Frontal cortex (tissue), 4 donors: ENCODE measurements around the gene GPR35. TPM values are rescaled to one million over a fixed set of nuclear protein-coding genes. Genes with fewer than 3 reads are reported as not detected.
"Not testable (repeated sequence)": the region's sequence is repeated elsewhere in the genome, so short reads cannot be mapped to it uniquely, and the experiment has no call there.

Source experiments
- DNase-seq, 2 donors: peaks; one replicate each; pipeline ENCODE4 v3.0.0; 2012; ENCODE audit warnings: low spot score in 2 of 2
- FAIRE-seq: peaks from 2 replicates; lab custom pipeline; 2012; peaks lifted over from hg19 to GRCh38; lab: Jason Lieb, UNC
- small RNA-seq: library from RNA; depleted of rRNA; stranded (forward); fragments of <200 nt; gene quantifications from one replicate; pipeline ENCODE3, GENCODE V24; 2014
- total RNA-seq: library from RNA; depleted of rRNA; stranded (reverse); fragments of >200 nt; gene quantifications from one replicate; pipeline ENCODE4 v1.2.3, GENCODE V29; 2014
- donor health status: control.
- donor health status: control.
- donor health status: control.

The GPR35 gene
- total RNA-seq, 1 donor from 2014 or later: 0.41 TPM

DNA sequence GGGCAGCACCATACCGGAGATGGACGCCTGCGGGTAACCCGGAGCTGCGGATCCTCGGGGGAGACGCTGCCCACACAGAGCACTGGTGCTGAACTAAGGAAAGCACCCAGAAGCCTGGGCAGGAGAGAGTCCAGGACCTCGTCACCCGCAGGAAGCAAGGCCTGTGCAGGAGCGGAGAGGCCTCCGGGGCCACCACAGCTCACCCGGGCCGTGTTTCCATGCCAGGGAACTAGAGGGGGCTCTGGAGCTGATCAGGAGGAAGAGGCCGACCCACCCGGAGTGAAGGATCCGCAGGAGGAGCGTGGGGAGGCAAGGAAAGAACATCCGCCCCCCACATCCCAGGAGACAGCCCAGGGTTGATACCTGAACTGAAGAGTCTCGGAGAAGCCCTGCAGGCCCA lies 53.6 kb downstream of the GPR35 start:
- FAIRE-seq, DNase-seq: not testable (repeated sequence)

DNA sequence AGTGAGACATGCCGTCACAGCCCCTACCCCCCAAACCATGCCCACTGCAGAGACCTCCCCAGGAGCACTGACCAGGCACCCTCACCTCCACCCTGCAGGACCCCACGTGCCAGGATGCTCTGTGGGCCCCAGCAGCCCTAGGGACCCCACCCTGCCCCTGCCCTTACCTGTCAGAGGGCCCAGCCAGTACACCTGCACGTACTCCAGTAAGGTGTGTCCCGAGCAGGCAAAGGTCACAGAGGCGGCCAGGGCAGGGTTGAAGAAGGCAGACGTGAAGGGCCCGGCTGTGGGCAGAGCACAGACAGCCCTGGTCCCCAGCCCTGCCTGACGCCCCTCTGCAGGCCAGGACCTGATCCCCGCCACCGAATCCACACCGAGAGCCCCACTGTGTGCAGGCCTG lies 54.9 kb downstream of the GPR35 start:
- not testable (repeated sequence) for FAIRE-seq, DNase-seq

Small RNAs within 50 kb of the gene (small RNA-seq; reads per million reads assigned to genes)
- not detected for gene AC011298.3

Other genes starting within 250 kb of the GPR35 start
- 38.7 TPM for gene GPC1, start 189.8 kb upstream of the GPR35 start, total RNA-seq
- 4.9 TPM for gene ANKMY1, start 67.5 kb upstream of the GPR35 start, total RNA-seq
- 9.8 TPM for gene DUSP28, start 65.1 kb upstream of the GPR35 start, total RNA-seq
- gene RNPEPL1, start 57.0 kb upstream of the GPR35 start, total RNA-seq: 4.5 TPM
- gene CAPN10, start 38.7 kb upstream of the GPR35 start, total RNA-seq: 30.6 TPM
- not detected for gene AQP12B, start 57.4 kb downstream of the GPR35 start, total RNA-seq
- gene AQP12A, start 66.4 kb downstream of the GPR35 start, total RNA-seq: not detected
- gene KIF1A, start 194.7 kb downstream of the GPR35 start, total RNA-seq: 146 TPM
- gene AGXT, start 243.3 kb downstream of the GPR35 start, total RNA-seq: not detected